GM19395 (cell line): ENCODE measurements around the gene CHRM3.

Source experiments
- ATAC-seq: cut with Tn5 transposase; IDR thresholded peaks from one replicate; pipeline ENCODE4 v1.9.1; 2021; ENCODE audit warnings: mild to moderate bottlenecking, moderate library complexity; ENCODE audit not compliant: unreplicated experiment

The CHRM3 gene

GRCh38 chr1:239394107-239394506 is 7.7 kb downstream of the CHRM3 start:
- ATAC-seq, result no peak

GRCh38 chr1:239413916-239414315 is 27.5 kb downstream of the CHRM3 start:
- no peak for ATAC-seq

- no peak for ATAC-seq
Measured at GRCh38 chr1:239417221-239417620, 30.9 kb downstream of the CHRM3 start.

- ATAC-seq, result no peak
Measured at GRCh38 chr1:239417986-239418640, 31.7 kb downstream of the CHRM3 start.

GRCh38 chr1:239418681-239419080 is 32.3 kb downstream of the CHRM3 start:
- ATAC-seq, result no peak

GRCh38 chr1:239421811-239422210 is 35.4 kb downstream of the CHRM3 start:
- no peak for ATAC-seq

GRCh38 chr1:239422818-239423217 is 36.5 kb downstream of the CHRM3 start:
- no peak for ATAC-seq

- ATAC-seq, result no peak
Measured at GRCh38 chr1:239426821-239427475, 40.6 kb downstream of the CHRM3 start.

- ATAC-seq, result no peak
Measured at GRCh38 chr1:239427712-239428111, 41.3 kb downstream of the CHRM3 start.

GRCh38 chr1:239428120-239428710 is 41.8 kb downstream of the CHRM3 start:
- ATAC-seq, result no peak

- ATAC-seq, result no peak
Measured at GRCh38 chr1:239429163-239429562, 42.8 kb downstream of the CHRM3 start.

- ATAC-seq, result no peak
Measured at GRCh38 chr1:239432255-239432654, 45.9 kb downstream of the CHRM3 start.

GRCh38 chr1:239434181-239434580 is 47.8 kb downstream of the CHRM3 start:
- no peak for ATAC-seq
